Endothelial cell of umbilical vein (primary cell): ENCODE results near the gene C1orf198. TPM values are rescaled to one million over a fixed set of nuclear protein-coding genes. Genes with fewer than 3 reads are reported as not detected.

Experiments used
- BruUV-seq: library from RNA; stranded (reverse); fragments of 400-500 nt; replicated peaks from 2 replicates; lab custom pipeline; 2021; lab: Mats Ljungman, UMichigan
- CTCF ChIA-PET: fragments of 300-600, 350-600 bp; sonication (Branson Sonifier 250); formaldehyde crosslinking; loops from one replicate; lab custom pipeline; 2021; ENCODE audit warnings: antibody characterized with exemption, inconsistent platforms; lab: Charles Lee
- POLR2A ChIA-PET: fragments of 300-600, 350-600 bp; sonication (Branson Sonifier 250); formaldehyde crosslinking; loops from one replicate; lab custom pipeline; 2021; ENCODE audit warnings: antibody characterized with exemption, inconsistent platforms; lab: Charles Lee
- DNase-seq: peaks from one replicate; pipeline ENCODE4 v3.0.0-alpha.2; 2011; ENCODE audit warnings: low read depth, low spot score
- FAIRE-seq: peaks from 2 replicates; lab custom pipeline; 2011; peaks lifted over from hg19 to GRCh38; lab: Jason Lieb, UNC
- H2AFZ ChIP-seq: 2 replicates; pipeline ENCODE4 v1.6.0; 2012; ENCODE audit warnings: low read depth, low read length, control low read depth, inconsistent platforms
- H3K27ac ChIP-seq: 2 replicates; pipeline ENCODE4 v1.5.1; 2011; ENCODE audit warnings: low read depth, mild to moderate bottlenecking, control low read depth, low read length, moderate library complexity; ENCODE audit not compliant: insufficient read depth
- H3K27me3 ChIP-seq, 2 experiments: 2 replicates each; pipeline versions ENCODE4 v1.6.0 to v1.6.1; 2011; ENCODE audit warnings: low read length in 2 of 2, mixed read lengths in 1 of 2; ENCODE audit not compliant: control insufficient read depth in 2 of 2, insufficient read depth in 2 of 2
- H3K36me3 ChIP-seq, 2 experiments: 2 replicates in 1 of 2; 3 replicates in 1 of 2; pipeline ENCODE4 v1.5.1; 2011; ENCODE audit warnings: low read length in 2 of 2, mild to moderate bottlenecking in 1 of 2, moderate library complexity in 1 of 2; ENCODE audit not compliant: control insufficient read depth in 2 of 2, insufficient read depth in 2 of 2; ENCODE audit errors: extremely low read depth in 1 of 2
- H3K4me1 ChIP-seq: 3 replicates; pipeline ENCODE4 v1.5.1; 2011; ENCODE audit warnings: mild to moderate bottlenecking, low read length; ENCODE audit not compliant: control insufficient read depth, insufficient read depth; ENCODE audit errors: extremely low read depth
- H3K4me2 ChIP-seq: 2 replicates; pipeline ENCODE4 v1.6.1; 2011; ENCODE audit warnings: low read length, control low read depth, mixed read lengths; ENCODE audit not compliant: insufficient read depth
- H3K4me3 ChIP-seq, 3 experiments: fragments of 200-600 bp in 1 of 3; sonication (generic), shearing (Covaris generic) in 1 of 3; replicated peaks in 1 of 3; 2 replicates each; pipeline ENCODE4 v1.5.1; 2011 to 2016; ENCODE audit warnings: control low read depth in 3 of 3, low read length in 3 of 3, mild to moderate bottlenecking in 2 of 3, inconsistent platforms in 1 of 3, low read depth in 1 of 3, moderate library complexity in 1 of 3; ENCODE audit not compliant: insufficient read depth in 1 of 3
- H3K79me2 ChIP-seq: 2 replicates; pipeline ENCODE4 v1.6.0; 2012; ENCODE audit warnings: low read length, inconsistent platforms; ENCODE audit not compliant: control insufficient read depth, insufficient read depth
- H3K9ac ChIP-seq: replicated peaks from 2 replicates; pipeline ENCODE3; 2011; ENCODE audit warnings: low read length, control low read depth; ENCODE audit not compliant: insufficient read depth; ENCODE audit errors: extremely low read depth
- H3K9me1 ChIP-seq: replicated peaks from 3 replicates; pipeline ENCODE4 v1.6.0; 2011; ENCODE audit warnings: mild to moderate bottlenecking, low read length; ENCODE audit not compliant: control insufficient read depth, insufficient read depth; ENCODE audit errors: extremely low read depth
- H3K9me3 ChIP-seq: replicated peaks from 2 replicates; pipeline ENCODE4 v1.5.1; 2012; ENCODE audit warnings: low read length, inconsistent platforms; ENCODE audit not compliant: control insufficient read depth, insufficient read depth
- H4K20me1 ChIP-seq: replicated peaks from 2 replicates; pipeline ENCODE3; 2011; ENCODE audit warnings: mild to moderate bottlenecking, low read length; ENCODE audit not compliant: control insufficient read depth, insufficient read depth; ENCODE audit errors: extremely low read depth
- EZH2 ChIP-seq: IDR thresholded peaks from 2 replicates; pipeline ENCODE4 v1.6.1; 2012; ENCODE audit warnings: borderline replicate concordance, low read depth, mild to moderate bottlenecking, moderate library complexity, low read length, inconsistent platforms; ENCODE audit not compliant: severe bottlenecking
- FOS ChIP-seq: IDR thresholded peaks from 2 replicates; pipeline ENCODE4 v1.6.1; 2011; ENCODE audit warnings: mild to moderate bottlenecking, low read length, moderate library complexity, borderline replicate concordance; ENCODE audit not compliant: insufficient read depth
- GATA2 ChIP-seq: IDR thresholded peaks from 2 replicates; pipeline ENCODE4 v1.7.0; 2011; ENCODE audit warnings: low read depth, mild to moderate bottlenecking, moderate library complexity, mixed read lengths, low read length; ENCODE audit not compliant: insufficient read length, insufficient read depth
- JUN ChIP-seq: IDR thresholded peaks from 2 replicates; pipeline ENCODE4 v1.6.1; 2011; ENCODE audit warnings: borderline replicate concordance, low read depth; ENCODE audit not compliant: insufficient read length, insufficient read depth
- MYC ChIP-seq: IDR thresholded peaks from one replicate; pipeline ENCODE4 v1.6.1; 2011; ENCODE audit warnings: mild to moderate bottlenecking, low read depth, low read length
- POLR2A ChIP-seq: IDR thresholded peaks from 2 replicates; pipeline ENCODE4 v1.6.1; 2012; ENCODE audit warnings: low read depth, mild to moderate bottlenecking, control low read depth, low read length
- dilution Hi-C: fragments of 300-500 bp; cut with MboI; formaldehyde crosslinking; loops from one replicate; pipeline ENCODE4 v1.15.0; 2019; ENCODE audit warnings: low sequenced_read_pairs; ENCODE audit not compliant: extremely low pct_ligation_motif_present
- intact Hi-C: fragments of 100-400 bp; cut with micrococcal nuclease; formaldehyde crosslinking; loops from one replicate; pipeline ENCODE4 v1.10.0; 2022
- polyA plus RNA-seq, 4 experiments: library from polyadenylated mRNA; depleted of rRNA in 3 of 4; stranded (reverse) in 3 of 4; unstranded in 1 of 4; fragments of >200 nt; gene quantifications; 2 replicates each; pipeline versions ENCODE4 v1.2.1 to v1.2.3, GENCODE V29; 2011 to 2012; ENCODE audit warnings: missing spikeins in 1 of 4
- total RNA-seq: library from RNA; stranded (reverse); gene quantifications from 2 replicates; pipeline ENCODE4 v1.2.3, GENCODE V29; 2021
- TF ChIP-seq, protein P1 (sequence below), 2 donors: IDR thresholded peaks; 1 replicate in 1 of 2; 2 replicates in 1 of 2; pipeline ENCODE4 v1.5.1; 2011; ENCODE audit warnings: low read length in 2 of 2, mild to moderate bottlenecking in 2 of 2, moderate library complexity in 2 of 2, control low read depth in 1 of 2, inconsistent platforms in 1 of 2, low read depth in 1 of 2; ENCODE audit not compliant: insufficient read depth in 1 of 2; ENCODE audit errors: extremely low read depth in 1 of 2
- TF ChIP-seq, protein P2 (sequence below): IDR thresholded peaks from 2 replicates; pipeline ENCODE4 v1.6.1; 2011; ENCODE audit not compliant: insufficient read depth, insufficient read length

The C1orf198 gene
- total and polyA plus RNA-seq, 2 donors (not counting 3 experiments of a cell fraction or from before 2014, with no cell fraction given): 21.2 to 29.2 TPM

- ChIA-PET CTCF (no interaction called here), POLR2A (no interaction called here)
- H3K4me3 ChIP-seq: no peak overlapping the region
- no peak overlapping the region for H3K27ac ChIP-seq
- no TSS peak for BruUV-seq
- intact Hi-C loops (no loop called here), dilution Hi-C loops (no loop called here)
- H3K9me1 ChIP-seq: no peaks in the 10 kb centered on the region
- TF ChIP-seq JUN: no peak
- TF ChIP-seq, protein P1, sequence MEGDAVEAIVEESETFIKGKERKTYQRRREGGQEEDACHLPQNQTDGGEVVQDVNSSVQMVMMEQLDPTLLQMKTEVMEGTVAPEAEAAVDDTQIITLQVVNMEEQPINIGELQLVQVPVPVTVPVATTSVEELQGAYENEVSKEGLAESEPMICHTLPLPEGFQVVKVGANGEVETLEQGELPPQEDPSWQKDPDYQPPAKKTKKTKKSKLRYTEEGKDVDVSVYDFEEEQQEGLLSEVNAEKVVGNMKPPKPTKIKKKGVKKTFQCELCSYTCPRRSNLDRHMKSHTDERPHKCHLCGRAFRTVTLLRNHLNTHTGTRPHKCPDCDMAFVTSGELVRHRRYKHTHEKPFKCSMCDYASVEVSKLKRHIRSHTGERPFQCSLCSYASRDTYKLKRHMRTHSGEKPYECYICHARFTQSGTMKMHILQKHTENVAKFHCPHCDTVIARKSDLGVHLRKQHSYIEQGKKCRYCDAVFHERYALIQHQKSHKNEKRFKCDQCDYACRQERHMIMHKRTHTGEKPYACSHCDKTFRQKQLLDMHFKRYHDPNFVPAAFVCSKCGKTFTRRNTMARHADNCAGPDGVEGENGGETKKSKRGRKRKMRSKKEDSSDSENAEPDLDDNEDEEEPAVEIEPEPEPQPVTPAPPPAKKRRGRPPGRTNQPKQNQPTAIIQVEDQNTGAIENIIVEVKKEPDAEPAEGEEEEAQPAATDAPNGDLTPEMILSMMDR (IDR thresholded peaks at IDR 0.05; ENCODE audit: extremely low read depth in 1 of 2, insufficient read depth in 1 of 2, low read depth in 1 of 2, low read length in 2 of 2): no peak
- no peak for TF ChIP-seq FOS
- TF ChIP-seq, protein P2, sequence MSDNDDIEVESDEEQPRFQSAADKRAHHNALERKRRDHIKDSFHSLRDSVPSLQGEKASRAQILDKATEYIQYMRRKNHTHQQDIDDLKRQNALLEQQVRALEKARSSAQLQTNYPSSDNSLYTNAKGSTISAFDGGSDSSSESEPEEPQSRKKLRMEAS: no peak
- no peak for TF ChIP-seq EZH2
- TF ChIP-seq GATA2: no peak
- no peak for TF ChIP-seq POLR2A
- TF ChIP-seq MYC: no peak
- H4K20me1 ChIP-seq: no peaks in the 10 kb centered on the region
- DNase-seq (no peak), FAIRE-seq (no peak)
- no peak overlapping the region for H3K9ac ChIP-seq
- no peaks in the 10 kb centered on the region for H3K4me1 ChIP-seq
- H3K27me3 ChIP-seq: peaks cover 4 to 7% of the 10 kb centered on the region in 2 experiments
- H3K79me2 ChIP-seq: no peaks in the 10 kb centered on the region
- H3K4me2 ChIP-seq: no peak overlapping the region
- H2AFZ ChIP-seq: no peak overlapping the region
- H3K9me3 ChIP-seq: no peaks in the 10 kb centered on the region
- no peaks in the 10 kb centered on the region for H3K36me3 ChIP-seq
Measured at GRCh38 chr1:230878591-230878990, 10.3 kb upstream of the C1orf198 start.
